Epithelial cell of proximal tubule (primary cell): ENCODE measurements around the gene CDCA8. TPM values are rescaled to one million over a fixed set of nuclear protein-coding genes. Genes with fewer than 3 reads are reported as not detected.

Experiments used
- DNase-seq: peaks from one replicate; pipeline ENCODE4 v3.0.0-alpha.2; 2011; ENCODE audit warnings: low read depth
- H3K4me3 ChIP-seq: 2 replicates; pipeline ENCODE4 v1.5.1; 2011; ENCODE audit warnings: low read depth, mild to moderate bottlenecking, low read length
- total RNA-seq: library from RNA; depleted of rRNA; stranded (reverse); fragments of >200 nt; gene quantifications from 2 replicates; pipeline ENCODE4 v1.2.3, GENCODE V29; 2015
- TF ChIP-seq, protein P1 (sequence below): conservative IDR thresholded peaks from 2 replicates; pipeline ENCODE4 v1.5.1; 2012; ENCODE audit warnings: low read depth, mild to moderate bottlenecking, low read length

The CDCA8 gene
- total RNA-seq, 1 donor from 2014 or later = 42.2 TPM

DNA sequence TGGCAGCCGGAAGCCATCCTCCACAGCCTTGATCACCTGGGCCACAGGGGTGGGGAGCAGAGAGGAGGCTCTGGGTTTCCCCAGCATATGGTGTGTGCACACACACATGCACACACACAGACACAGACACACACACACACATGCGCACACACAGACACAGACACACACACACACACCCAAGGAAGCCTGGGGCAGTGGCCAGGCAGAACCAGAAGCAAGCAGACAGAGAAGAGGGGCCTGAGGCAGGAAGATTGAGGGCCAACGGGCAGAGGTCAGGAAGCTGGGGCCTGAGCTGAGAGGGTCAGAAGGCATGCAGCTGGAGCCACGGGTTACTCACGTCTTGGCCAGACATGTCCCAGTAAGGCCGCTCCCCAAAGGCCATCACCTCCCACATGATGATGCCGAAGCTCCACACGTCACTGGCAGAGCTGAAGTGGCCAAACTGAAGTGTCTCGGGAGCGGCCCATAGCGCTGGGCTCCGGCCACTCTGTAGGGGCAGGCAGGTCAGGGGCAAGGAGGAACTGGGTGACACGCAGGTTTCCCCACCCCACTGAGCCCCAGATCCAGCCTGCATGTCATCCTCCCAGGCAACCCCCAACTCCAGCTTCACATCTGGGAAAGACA, 27.4 kb downstream of the CDCA8 start:
- H3K4me3 ChIP-seq = no peak overlapping the region
- TF ChIP-seq, protein P1, sequence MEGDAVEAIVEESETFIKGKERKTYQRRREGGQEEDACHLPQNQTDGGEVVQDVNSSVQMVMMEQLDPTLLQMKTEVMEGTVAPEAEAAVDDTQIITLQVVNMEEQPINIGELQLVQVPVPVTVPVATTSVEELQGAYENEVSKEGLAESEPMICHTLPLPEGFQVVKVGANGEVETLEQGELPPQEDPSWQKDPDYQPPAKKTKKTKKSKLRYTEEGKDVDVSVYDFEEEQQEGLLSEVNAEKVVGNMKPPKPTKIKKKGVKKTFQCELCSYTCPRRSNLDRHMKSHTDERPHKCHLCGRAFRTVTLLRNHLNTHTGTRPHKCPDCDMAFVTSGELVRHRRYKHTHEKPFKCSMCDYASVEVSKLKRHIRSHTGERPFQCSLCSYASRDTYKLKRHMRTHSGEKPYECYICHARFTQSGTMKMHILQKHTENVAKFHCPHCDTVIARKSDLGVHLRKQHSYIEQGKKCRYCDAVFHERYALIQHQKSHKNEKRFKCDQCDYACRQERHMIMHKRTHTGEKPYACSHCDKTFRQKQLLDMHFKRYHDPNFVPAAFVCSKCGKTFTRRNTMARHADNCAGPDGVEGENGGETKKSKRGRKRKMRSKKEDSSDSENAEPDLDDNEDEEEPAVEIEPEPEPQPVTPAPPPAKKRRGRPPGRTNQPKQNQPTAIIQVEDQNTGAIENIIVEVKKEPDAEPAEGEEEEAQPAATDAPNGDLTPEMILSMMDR = no peak
- DNase-seq = no peak

DNA sequence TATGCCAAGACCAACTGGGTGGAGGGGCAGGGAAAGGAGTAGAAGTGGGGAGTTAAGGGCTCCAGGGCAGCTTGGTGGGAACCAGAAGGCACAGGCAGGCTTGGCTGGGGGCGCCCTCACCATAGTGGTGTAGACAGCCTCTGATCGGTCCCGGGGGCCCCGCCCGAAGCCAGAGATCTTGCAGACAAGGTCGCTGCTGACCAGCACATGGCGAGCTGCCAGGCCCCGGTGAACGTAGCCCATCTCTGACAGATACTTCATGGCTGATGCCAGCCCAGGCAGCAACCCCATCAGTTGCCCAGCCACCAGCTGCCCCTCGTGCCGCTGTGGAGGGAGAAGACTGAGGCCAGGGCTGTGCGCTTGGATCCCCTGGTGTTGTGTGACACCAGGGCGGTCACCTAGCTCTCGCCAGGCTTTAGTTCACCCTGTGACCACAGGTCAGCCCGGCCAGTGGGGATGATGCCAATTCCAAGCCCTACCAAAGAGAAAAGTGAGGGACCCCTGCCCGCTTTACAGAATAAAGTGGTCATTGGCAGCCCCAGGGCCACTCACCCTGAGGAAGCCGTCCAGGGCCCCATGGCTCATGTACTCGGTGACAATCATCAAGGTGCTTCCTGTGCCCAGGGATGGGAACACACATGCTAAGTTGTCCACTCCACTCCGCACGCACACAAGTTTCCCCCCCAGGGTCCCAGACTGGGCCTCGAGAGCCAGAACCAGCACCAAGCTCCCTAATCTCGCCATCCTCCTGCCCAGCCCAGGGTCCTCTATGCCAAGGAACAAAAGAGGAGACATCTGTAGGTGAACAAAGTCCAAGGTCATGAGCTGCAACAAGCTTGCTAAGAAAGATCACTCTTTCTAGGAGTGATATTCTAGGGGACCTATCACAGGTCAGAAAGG, 28.2 kb downstream of the CDCA8 start:
- H3K4me3 ChIP-seq = no peak overlapping the region
- no peak for DNase-seq
- TF ChIP-seq, protein P1 = no peak

DNA sequence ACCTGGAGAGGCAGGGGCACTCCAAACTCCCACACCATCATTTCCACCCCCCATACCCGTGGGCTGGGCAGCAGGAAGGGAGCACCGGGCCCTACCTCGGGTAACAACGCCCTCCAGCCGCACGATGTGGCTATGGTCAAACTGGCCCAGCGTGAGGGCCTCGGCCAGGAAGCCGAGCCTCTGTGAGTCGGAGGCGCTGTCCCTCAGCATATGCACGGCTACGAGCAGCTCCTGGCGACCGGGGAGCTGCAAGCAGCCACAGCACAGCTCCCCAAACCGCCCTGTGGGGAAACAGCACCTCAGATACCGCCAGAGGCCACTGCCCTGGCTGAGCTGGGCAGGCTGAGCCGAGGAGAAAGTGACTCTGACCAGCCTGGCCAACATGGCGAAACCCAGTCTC, 29.2 kb downstream of the CDCA8 start:
- no peak for DNase-seq
- no peak overlapping the region for H3K4me3 ChIP-seq
- TF ChIP-seq, protein P1 = no peak

DNA sequence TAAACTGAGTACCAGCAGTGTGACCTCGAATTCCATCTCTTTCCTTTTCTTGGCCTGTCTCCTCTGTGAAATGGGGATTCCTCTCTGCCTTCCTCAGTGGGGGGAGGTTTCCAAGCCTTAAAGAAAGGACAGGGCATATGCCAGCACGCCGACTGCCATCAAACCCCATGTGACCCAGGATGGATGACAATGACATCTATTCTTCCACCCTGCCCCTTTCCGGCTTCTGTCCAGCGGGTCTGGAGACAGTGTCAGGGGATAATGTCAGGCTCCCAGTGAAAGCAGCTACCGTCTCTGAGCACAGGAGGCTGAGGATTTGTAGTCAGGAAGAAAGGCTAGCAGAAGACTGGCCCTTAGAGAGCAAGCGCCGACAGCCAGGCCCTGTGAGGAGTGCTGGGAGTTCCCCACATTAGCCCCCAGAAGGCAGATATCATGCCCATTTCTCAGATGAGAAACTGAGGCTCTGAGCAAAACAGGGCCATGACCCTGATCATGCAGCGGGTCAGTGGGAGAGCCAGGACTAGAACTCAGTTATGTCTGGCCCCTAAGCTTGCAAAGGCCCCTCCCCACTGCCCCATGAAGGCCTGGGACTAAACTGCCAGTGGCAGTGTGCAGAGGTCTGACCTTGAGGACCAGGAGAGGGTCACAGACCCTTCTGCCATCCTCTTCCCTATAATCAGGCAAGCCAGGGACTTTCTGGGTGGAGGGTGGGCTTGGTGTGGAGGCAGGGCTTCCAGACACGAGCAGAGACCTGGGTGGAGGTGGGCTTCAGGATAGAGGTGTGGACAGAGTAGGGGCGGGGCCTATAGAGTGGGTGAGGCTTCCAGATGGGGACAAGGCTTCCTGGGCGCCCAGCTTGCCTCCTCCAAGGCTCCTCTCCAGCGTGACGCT, 30.1 kb downstream of the CDCA8 start:
- H3K4me3 ChIP-seq = no peak overlapping the region
- TF ChIP-seq, protein P1 = no peak

DNA sequence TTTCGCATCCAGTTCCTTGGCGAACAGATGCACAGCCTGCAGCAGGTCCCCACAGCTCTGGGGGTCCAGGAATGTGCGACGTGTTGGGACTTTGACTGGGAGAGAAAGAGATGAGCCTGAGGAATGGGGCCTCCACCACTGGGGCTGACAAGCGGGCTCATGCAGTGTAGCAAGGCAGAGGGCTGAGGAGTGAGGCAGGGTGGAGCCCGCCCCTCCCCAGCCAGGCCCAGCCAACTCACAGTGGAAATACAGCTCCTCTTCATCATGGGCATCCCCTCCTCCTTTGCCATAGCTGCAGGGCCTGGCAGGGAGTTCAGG, 30.7 kb downstream of the CDCA8 start:
- TF ChIP-seq, protein P1 = no peak
- no peak overlapping the region for H3K4me3 ChIP-seq
- DNase-seq = no peak

More for the DNA sequence above, 30.1 kb downstream of the CDCA8 start:
- no peak for DNase-seq

DNA sequence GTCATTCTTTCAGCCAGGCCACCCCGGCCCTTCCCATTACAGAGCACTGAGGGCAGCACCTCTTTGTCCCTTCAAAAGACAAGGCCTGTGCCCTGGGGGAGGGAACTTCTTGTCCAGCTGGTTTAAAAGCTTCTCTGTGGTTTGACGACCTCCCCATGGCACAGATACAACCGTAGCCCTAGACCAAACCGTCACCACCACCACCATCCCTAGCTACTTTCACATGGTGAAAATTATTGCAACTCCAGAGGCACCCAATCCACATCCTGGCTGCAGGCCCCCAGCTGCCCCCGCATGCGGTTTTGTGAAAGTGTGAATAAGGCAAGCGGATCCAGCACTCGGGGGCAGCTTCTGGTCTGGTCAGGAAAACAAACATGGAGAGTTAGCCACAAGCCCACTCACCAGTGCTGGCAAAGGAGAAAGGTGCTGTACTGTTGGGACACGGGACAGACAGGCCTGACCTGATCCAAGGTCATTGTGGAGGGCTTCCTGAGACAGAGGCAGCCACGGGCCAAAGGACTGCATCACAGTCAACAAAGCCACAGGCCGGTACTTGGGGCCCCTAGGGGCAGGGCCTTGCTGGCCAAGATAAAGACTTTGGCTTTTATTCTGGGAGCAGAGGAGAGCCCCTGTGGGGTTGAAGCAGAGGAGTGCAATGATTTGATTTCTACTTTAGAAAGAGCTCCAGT, 31.2 kb downstream of the CDCA8 start:
- TF ChIP-seq, protein P1 = no peak
- DNase-seq = no peak

More for the DNA sequence above, 31.2 kb downstream of the CDCA8 start:
- H3K4me3 ChIP-seq = no peak overlapping the region
